ENCODE data around the gene WDR90.

DNA sequence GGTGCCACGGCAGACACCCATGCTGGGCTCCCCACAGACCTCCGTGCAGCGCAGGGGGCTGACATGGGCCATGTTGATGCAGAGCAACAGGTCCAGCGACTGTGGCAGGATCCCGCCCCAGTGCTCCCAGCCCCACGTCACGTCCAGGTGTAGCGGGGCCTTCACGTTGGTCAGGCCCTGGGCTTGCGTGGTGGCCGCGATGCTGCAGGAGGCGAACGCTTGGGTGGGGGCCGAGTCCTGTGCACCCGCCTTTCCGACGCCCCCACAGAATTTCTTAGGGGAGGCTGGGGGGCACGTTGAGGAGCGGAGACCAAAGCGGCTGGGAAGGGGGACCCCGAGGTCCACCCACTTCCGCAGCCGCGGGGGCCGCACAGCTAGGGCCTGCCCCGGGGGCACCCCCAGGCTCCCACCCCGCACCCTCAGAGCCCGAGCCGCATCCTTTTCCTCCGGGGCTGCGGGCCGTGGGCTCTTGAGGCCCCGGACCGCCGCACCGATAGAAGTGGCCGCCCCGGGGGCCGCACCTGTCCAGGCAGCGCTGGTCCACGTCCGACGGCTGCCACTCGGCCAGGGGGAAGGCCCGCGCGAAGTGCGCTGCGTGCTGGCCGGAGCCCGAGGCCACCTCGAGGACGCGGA lies 13.5 kb upstream of the WDR90 start:
- TF ChIP-seq, protein P1, sequence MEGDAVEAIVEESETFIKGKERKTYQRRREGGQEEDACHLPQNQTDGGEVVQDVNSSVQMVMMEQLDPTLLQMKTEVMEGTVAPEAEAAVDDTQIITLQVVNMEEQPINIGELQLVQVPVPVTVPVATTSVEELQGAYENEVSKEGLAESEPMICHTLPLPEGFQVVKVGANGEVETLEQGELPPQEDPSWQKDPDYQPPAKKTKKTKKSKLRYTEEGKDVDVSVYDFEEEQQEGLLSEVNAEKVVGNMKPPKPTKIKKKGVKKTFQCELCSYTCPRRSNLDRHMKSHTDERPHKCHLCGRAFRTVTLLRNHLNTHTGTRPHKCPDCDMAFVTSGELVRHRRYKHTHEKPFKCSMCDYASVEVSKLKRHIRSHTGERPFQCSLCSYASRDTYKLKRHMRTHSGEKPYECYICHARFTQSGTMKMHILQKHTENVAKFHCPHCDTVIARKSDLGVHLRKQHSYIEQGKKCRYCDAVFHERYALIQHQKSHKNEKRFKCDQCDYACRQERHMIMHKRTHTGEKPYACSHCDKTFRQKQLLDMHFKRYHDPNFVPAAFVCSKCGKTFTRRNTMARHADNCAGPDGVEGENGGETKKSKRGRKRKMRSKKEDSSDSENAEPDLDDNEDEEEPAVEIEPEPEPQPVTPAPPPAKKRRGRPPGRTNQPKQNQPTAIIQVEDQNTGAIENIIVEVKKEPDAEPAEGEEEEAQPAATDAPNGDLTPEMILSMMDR (IDR thresholded peaks at IDR 0.05), result no peak
- no peak for TF ChIP-seq POLR2A (IDR thresholded peaks at IDR 0.05)
